Hematopoietic multipotent progenitor cell treated with erythropoietin and hydrocortisone succinate and interleukin-3 and kit ligand, for 17 days (in vitro differentiated cells): ENCODE results near the gene HDLBP.
"Not testable (repeated sequence)": the region's sequence is repeated elsewhere in the genome, so short reads cannot be mapped to it uniquely, and the experiment has no call there.

Experiments used
- DNase-seq: peaks from one replicate; pipeline ENCODE4 v3.0.0-alpha.2; 2015; ENCODE audit warnings: low spot score

Gene HDLBP

DNA sequence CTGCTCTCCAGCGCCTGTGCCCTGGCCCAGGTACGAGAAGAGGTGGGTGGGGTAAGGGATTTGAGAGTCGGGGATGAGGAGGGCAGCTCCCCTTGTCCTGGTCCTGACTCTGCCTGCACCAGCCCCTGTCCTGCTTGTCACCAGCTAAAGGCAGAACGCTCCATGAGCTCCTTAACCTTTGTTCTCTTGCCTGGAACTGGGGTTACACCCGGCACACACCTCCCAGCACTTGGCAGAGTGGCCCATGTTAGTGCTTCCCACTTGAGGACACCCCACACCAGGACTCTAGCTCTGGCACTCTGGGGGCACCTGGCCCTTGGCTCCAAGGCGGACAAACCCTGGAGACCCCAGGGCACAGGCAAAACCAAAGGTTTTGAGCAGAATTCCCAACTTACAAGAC is 107.8 kb downstream of the HDLBP start:
- no peak for DNase-seq

GRCh38 chr2:241207151-241207550 is 108.3 kb downstream of the HDLBP start:
- DNase-seq: no peak

DNA sequence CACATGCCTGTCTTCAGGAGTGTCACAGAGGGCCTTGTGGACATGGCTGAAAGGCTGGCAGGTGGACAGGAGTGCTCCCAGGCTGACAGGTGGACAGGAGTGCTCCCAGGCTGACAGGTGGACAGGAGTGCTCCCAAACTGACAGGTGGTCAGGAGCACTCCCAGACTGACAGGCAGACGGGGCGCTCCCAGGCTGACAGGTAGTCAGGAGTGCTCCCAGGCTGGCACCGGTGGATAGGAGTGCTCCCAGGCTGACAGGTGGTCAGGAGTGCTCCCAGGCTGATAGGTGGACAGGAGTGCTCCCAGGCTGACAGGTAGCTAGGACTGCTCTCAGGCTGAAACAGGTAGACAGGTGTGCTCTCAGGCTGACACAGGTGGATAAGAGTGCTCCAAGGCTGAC is 110.4 kb downstream of the HDLBP start:
- no peak for DNase-seq

DNA sequence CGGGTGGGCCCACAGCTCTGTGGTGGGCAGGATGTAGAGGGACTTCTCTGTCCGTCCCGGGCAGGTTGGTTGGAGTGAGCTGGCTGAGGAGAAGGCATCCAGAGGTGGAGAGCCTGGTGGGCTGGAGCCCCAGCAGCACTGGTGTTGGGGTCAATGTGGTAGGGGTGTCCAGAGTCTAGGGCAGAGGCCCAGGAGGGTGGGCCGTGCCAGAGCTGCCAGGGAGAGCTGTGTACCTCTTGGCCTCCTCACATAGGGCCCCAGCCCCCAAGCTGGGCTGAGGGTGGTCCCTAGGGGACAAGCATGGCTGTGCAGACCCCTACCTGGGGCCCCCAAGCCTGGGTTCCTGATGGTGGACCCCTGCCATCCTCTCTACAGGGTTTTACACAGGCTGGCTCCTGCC is 111.0 kb downstream of the HDLBP start:
- no peak for DNase-seq

GRCh38 chr2:241204010-241204384 is 111.5 kb downstream of the HDLBP start:
- DNase-seq: no peak

- DNase-seq: no peak
These were observed 112.1 kb downstream of the HDLBP start for GRCh38 chr2:241203218-241204009.

- DNase-seq: no peak
These were observed 112.8 kb downstream of the HDLBP start for GRCh38 chr2:241202681-241203080.

DNA sequence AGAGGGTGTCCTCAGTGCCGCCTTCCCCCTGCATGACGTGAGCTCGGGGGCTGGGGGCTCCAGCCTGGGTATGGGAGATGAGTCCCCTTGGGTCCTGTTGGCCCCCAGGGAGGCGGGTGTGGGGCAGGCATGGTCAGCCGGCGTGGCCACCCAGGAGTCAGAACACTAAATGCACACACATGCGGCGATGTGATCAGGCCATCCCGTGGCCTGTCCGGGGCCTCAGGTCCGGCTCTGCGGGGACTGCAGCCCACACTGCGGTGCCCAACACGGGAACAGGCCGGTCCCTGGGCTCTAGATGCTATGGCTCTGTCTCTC is 113.2 kb downstream of the HDLBP start:
- no peak for DNase-seq

DNA sequence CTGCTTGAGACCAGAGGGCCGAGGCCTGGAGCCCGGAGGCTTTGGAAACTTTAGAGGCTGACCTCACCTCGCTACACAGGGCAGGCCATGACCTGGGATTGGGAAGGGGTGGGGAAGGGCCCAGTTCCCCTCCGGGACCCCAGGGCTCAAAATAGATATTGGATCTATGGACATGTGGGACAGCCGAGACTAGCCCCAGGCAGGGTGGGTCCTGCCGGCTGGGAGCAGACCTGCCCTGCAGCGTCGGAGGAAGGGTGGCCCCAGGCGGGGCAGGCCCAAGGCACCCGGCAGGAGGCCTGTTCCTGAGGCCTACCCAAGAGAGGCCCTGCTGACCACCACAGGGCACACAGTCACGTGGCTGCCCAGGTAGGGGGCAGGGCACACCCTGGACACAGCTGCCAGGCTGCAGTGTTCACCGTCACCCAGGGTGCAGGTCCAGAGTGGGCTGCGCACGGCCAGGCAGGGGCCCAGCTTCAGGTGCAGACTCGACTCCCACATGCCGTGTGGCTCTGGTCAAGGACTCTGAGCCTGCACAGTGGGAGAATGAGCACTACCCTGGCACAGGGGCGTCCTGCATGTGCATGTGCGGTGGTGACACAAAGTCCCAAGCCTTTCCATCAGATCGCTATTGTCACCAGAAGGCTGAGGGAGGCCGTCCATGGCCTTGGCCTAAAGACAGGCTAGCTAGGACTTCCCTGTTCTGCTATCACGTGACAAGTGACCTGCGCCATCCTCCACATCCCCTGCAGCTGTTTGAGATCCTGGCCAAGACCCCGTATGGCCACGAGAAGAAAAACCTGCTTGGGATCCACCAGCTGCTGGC is 113.8 kb downstream of the HDLBP start:
- no peak for DNase-seq

DNA sequence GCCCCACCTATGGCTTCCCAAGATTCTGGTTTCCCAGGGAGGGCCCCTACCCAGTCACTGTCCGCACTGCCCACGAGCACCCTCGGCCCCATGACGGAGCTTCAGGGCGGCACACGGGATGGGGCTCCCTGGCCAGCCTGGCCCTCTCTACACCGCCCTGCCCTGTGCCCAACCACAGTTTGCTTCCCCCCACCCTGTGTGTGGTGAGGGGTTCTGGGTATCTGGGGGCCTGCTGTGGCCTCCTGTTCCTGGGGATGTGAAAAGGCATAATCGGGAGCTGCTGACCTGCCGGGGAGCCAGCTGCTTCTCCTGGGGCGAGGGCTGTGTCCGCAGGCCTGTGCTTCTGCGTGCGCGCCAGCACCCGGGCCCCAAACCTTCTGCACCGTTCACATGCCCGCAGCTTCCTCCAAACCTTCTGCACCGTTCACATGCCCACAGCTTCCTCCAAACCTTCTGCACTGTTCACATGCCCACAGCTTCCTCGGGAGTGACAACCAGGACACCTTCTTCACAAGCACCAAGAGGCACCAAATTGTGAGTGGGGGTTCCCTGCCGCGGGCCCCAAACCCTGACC is 114.6 kb downstream of the HDLBP start:
- no peak for DNase-seq

DNA sequence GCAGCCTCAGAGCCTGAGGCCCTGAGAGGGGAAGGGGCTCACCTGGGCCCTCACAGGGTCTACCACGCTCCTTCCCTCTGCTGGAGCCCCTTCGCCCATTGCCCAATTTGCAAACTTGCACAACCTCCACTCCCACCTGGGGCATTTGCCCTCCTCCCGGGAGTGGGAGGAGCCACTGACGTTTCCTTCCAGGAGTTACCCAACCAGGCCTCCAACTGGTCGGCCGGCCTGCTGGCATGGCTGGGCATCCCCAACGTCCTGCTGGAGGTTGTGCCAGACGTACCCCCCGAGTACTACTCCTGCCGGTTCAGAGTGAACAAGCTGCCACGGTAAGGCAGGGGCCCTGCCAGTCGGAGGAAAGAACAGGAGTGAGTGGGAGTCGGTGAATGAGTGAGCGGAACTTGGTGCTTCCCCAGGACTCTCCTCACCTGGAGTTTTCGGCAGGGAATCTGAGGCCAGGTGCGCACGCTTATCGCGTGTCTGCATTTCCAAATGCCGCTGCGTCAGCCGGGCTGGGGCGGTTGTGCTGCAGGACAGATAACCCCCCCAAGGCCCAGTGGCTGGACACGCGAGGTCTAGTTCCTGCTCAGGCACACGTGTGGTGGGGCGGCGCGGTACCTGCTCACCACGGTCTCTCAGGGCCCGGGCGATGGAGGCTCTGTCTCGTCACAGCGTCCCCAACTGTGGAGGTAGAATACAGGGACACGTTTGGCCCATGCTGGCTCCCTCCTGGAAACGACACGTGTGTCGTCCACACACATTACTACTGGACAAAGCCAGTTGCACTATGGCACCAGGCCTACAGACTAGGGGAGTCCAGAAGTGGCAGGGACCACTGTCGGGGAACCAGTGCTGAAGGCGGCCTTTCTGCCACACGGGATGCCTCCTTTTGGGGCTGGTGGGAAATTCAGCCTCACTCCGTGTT is 115.3 kb downstream of the HDLBP start:
- no peak for DNase-seq

DNA sequence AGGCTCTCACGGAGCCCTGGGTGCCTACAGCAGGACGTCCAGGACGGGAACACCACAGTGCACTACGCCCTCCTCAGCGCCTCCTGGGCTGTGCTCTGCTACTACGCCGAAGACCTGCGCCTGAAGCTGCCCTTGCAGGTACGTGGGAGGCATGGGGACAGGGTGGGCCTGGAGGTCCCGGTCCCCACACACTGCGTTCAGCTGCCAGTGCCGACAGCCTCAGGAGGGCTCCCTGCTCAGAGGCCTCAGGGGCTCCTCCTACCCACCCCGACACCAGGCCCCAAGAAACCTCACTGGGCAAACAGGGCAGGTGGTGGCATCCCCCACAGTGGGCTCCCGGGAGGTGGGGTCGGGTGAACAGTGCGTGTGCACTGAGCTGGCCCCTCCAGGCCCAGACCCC is 116.2 kb downstream of the HDLBP start:
- no peak for DNase-seq

DNA sequence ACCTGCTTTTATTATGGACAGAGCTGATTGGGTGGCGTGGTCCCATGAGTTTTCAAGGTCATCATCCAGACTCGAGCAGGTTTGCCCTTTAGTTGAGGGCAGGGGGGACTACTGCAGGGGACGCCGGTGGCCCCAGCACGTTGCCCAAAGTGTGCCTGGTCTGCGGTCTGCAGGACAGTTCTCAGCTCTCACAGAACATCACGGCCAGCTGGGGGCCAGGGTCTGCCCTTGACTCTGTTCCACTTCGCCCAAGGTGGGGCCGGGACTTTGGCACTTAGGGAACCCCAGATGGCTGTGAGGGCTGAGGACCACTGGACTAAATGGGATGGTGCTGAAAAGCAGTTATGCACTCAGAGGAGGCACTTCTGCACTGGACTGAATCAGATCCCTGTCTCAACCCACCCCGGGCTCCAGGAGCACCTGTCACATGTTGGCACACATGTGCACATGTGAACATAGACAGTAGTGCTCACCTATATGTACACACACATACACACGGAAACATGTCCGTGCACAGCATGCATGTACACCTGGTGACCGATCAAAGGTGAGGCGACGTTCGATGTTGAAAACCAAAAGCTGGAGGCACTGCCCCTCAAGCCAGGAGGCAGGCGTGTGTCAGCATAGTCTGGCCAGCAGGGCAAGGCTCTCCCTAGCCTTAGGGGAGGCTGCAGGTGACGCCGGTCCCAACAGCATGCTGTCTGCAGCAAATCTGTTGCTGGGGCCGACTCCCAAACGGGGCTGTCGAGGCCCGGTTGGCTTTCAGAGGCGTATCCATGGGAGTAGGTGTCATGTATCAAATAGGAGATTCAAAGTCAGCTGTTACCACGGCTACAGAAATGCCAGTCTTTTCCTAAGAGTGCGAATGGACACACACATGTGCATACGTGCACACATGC is 116.8 kb downstream of the HDLBP start:
- no peak for DNase-seq

GRCh38 chr2:241197947-241198346 is 117.5 kb downstream of the HDLBP start:
- no peak for DNase-seq

GRCh38 chr2:241197246-241197645 is 118.2 kb downstream of the HDLBP start:
- not testable (repeated sequence) for DNase-seq

GRCh38 chr2:241195506-241196130 is 119.9 kb downstream of the HDLBP start:
- DNase-seq: no peak

GRCh38 chr2:241194811-241195210 is 120.7 kb downstream of the HDLBP start:
- no peak for DNase-seq

- no peak for DNase-seq
These were observed 122.2 kb downstream of the HDLBP start for GRCh38 chr2:241193271-241193670.

GRCh38 chr2:241191081-241191480 is 124.4 kb downstream of the HDLBP start:
- peak; percentile 32 for DNase-seq

GRCh38 chr2:241190291-241190981 is 125.0 kb downstream of the HDLBP start:
- no peak for DNase-seq
